SK-N-SH (cell line): ENCODE data around the gene KLK15. TPM values are rescaled to one million over a fixed set of nuclear protein-coding genes. Genes with fewer than 3 reads are reported as not detected.

Experiments
- CTCF ChIA-PET: fragments of 300-600, 350-600 bp; formaldehyde crosslinking; extraction: SDS; loops from one replicate; lab custom pipeline; 2021; lab: Yijun Ruan, JAX
- POLR2A ChIA-PET: fragments of 350-600 bp; sonication (Branson Sonifier 250); formaldehyde crosslinking; extraction: SDS; loops from one replicate; lab custom pipeline; 2020; ENCODE audit warnings: antibody characterized with exemption, inconsistent platforms; lab: Yijun Ruan, JAX
- DNase-seq: peaks from one replicate; pipeline ENCODE4 v3.0.0; 2012
- H2AFZ ChIP-seq: fragments of 200-600 bp; sonication (generic); 2 replicates; pipeline ENCODE4 v1.8.1; 2016; ENCODE audit warnings: antibody characterized with exemption, mild to moderate bottlenecking, low read depth
- H3F3A ChIP-seq: fragments of 200-600 bp; sonication (generic); replicated peaks from 2 replicates; pipeline ENCODE3; 2016; ENCODE audit warnings: antibody characterized with exemption, mild to moderate bottlenecking; ENCODE audit not compliant: insufficient read depth
- H3K27ac ChIP-seq, 2 experiments: fragments of 200-500 bp in 1 of 2; fragments of 200-600 bp in 1 of 2; sonication (Bioruptor generic) in 1 of 2; sonication (generic), shearing (Covaris generic) in 1 of 2; 2 replicates each; pipeline versions ENCODE4 v1.5.1 to v1.6.1; 2014 to 2016; ENCODE audit warnings: low read depth in 2 of 2, inconsistent platforms in 1 of 2, low read length in 1 of 2, mild to moderate bottlenecking in 1 of 2, mixed read lengths in 1 of 2
- H3K27me3 ChIP-seq: fragments of 200-600 bp; sonication (generic), shearing (Covaris generic); 2 replicates; pipeline ENCODE4 v1.6.1; 2016; ENCODE audit warnings: mixed run types; ENCODE audit not compliant: insufficient read depth
- H3K36me3 ChIP-seq, 2 experiments: fragments of 200-500 bp in 1 of 2; fragments of 200-600 bp in 1 of 2; sonication (Bioruptor generic) in 1 of 2; sonication (generic) in 1 of 2; replicated peaks in 1 of 2; 2 replicates each; pipeline versions ENCODE3 to v1.5.1; 2014 to 2016; ENCODE audit warnings: low read length in 1 of 2, mild to moderate bottlenecking in 1 of 2; ENCODE audit not compliant: insufficient read depth in 2 of 2, control insufficient read depth in 1 of 2
- H3K4me1 ChIP-seq, 2 experiments: fragments of 200-500 bp in 1 of 2; fragments of 200-600 bp in 1 of 2; sonication (Bioruptor generic) in 1 of 2; sonication (generic), shearing (Covaris generic) in 1 of 2; 2 replicates each; pipeline versions ENCODE4 v1.5.1 to v1.6.1; 2014 to 2016; ENCODE audit warnings: low read depth in 1 of 2, low read length in 1 of 2, mixed run types in 1 of 2; ENCODE audit not compliant: insufficient read depth in 2 of 2, control insufficient read depth in 1 of 2
- H3K4me2 ChIP-seq: fragments of 200-600 bp; sonication (generic), shearing (Covaris generic); 2 replicates; pipeline ENCODE4 v1.6.1; 2017; ENCODE audit warnings: mixed run types
- H3K4me3 ChIP-seq, 2 experiments: fragments of 200-500 bp in 1 of 2; fragments of 200-600 bp in 1 of 2; sonication (Bioruptor generic) in 1 of 2; sonication (generic), shearing (Covaris generic) in 1 of 2; 2 replicates each; pipeline versions ENCODE4 v1.5.1 to v1.8.1; 2014 to 2016; ENCODE audit warnings: low read depth in 2 of 2, inconsistent platforms in 1 of 2, low read length in 1 of 2, mild to moderate bottlenecking in 1 of 2, mixed read lengths in 1 of 2, moderate library complexity in 1 of 2
- H3K79me2 ChIP-seq: fragments of 200-600 bp; sonication (generic); 2 replicates; pipeline ENCODE4 v1.8.1; 2017; ENCODE audit warnings: mild to moderate bottlenecking; ENCODE audit not compliant: insufficient read depth
- H3K9ac ChIP-seq: fragments of 200-600 bp; sonication (generic); 2 replicates; pipeline ENCODE4 v1.6.1; 2017; ENCODE audit warnings: mixed run types
- H3K9me2 ChIP-seq: fragments of 200-600 bp; sonication (generic); 2 replicates; pipeline ENCODE4 v1.6.1; 2017; ENCODE audit warnings: mixed run types
- H3K9me3 ChIP-seq: fragments of 200-600 bp; sonication (generic); 2 replicates; pipeline ENCODE4 v1.6.1; 2017; ENCODE audit warnings: mixed run types, mild to moderate bottlenecking, moderate library complexity
- H4K20me1 ChIP-seq: fragments of 200-600 bp; sonication (generic); 2 replicates; pipeline ENCODE4 v1.6.1; 2017; ENCODE audit warnings: mild to moderate bottlenecking, mixed run types; ENCODE audit not compliant: insufficient read depth
- CHD2 ChIP-seq: fragments of 150-350 bp; IDR thresholded peaks from 2 replicates; pipeline ENCODE4 v1.6.1; 2018; ENCODE audit warnings: low read length; ENCODE audit not compliant: partially characterized antibody
- ELF1 ChIP-seq: IDR thresholded peaks from 2 replicates; pipeline ENCODE4 v1.4.0; 2012
- EZH2phosphoT487 ChIP-seq: fragments of 200-600 bp; sonication (generic); IDR thresholded peaks from 2 replicates; pipeline ENCODE4 v1.6.1; 2017; ENCODE audit warnings: low read depth, mixed run types, mild to moderate bottlenecking, antibody characterized with exemption, moderate library complexity, borderline replicate concordance
- GABPA ChIP-seq: IDR thresholded peaks from 2 replicates; pipeline ENCODE4 v1.4.0; 2012; ENCODE audit warnings: low read depth, mild to moderate bottlenecking
- JUND ChIP-seq: IDR thresholded peaks from 2 replicates; pipeline ENCODE4 v1.4.0; 2012
- MEF2A ChIP-seq: IDR thresholded peaks from 2 replicates; pipeline ENCODE4 v1.4.0; 2012; ENCODE audit warnings: low read depth, borderline replicate concordance
- MXI1 ChIP-seq: IDR thresholded peaks from 2 replicates; pipeline ENCODE4 v1.6.1; 2012; ENCODE audit warnings: mild to moderate bottlenecking, low read depth, low read length, improper control_type of control experiment
- PBX3 ChIP-seq: IDR thresholded peaks from 2 replicates; pipeline ENCODE4; 2012
- RFX5 ChIP-seq: IDR thresholded peaks from 2 replicates; pipeline ENCODE4 v1.6.1; 2012; ENCODE audit warnings: mild to moderate bottlenecking, improper control_type of control experiment, low read length
- RXRA ChIP-seq: IDR thresholded peaks from 2 replicates; pipeline ENCODE4 v1.4.0; 2012; ENCODE audit warnings: low read depth, mild to moderate bottlenecking, borderline replicate concordance
- SIN3A ChIP-seq: IDR thresholded peaks from 2 replicates; pipeline ENCODE4 v1.6.1; 2012; ENCODE audit warnings: low read depth, mild to moderate bottlenecking, low read length, moderate library complexity, borderline replicate concordance
- SMC3 ChIP-seq: IDR thresholded peaks from 2 replicates; pipeline ENCODE4 v1.6.1; 2012; ENCODE audit warnings: low read depth, low read length, improper control_type of control experiment
- USF1 ChIP-seq: IDR thresholded peaks from 2 replicates; pipeline ENCODE4 v1.4.0; 2012; ENCODE audit warnings: low read depth, borderline replicate concordance
- WGBS: methylation state at CpG from one replicate; pipeline ENCODE4 v1.1.6; 2017; ENCODE audit warnings: low lambda C conversion rate; 5-methylcytosine and 5-hydroxymethylcytosine counted together
- polyA plus RNA-seq, 3 experiments: library from polyadenylated mRNA; depleted of rRNA; stranded (reverse); fragments of >200 nt; gene quantifications; 2 replicates each; pipeline ENCODE4 v1.2.3, GENCODE V29; 2012

The KLK15 gene
- polyA plus RNA-seq, 1 of the 3 experiments (the other 2 are of a cell fraction): not detected

- ChIA-PET CTCF (no interaction called here), POLR2A (interaction anchor here (1.9 kb wide), 1 partner anchor 16 kb away, joined by 4 read pairs; no protein-coding TSS in a partner anchor)
- Histone ChIP-seq H3K27me3 (peaks cover 55% of the 10 kb centered on the region), H3K9me3 (no peaks in the 10 kb centered on the region), H3F3A (no peaks in the 10 kb centered on the region), H4K20me1 (no peaks in the 10 kb centered on the region), H3K4me3 (no peak overlapping the region), H2AFZ (no peak overlapping the region), H3K4me1 (peaks cover 0 to 5% of the 10 kb centered on the region in 2 experiments; a peak in 1 of 4 replicates), H3K9me2 (no peaks in the 10 kb centered on the region), H3K79me2 (no peaks in the 10 kb centered on the region), H3K36me3 (no peaks in the 10 kb centered on the region), H3K9ac (no peak overlapping the region), H3K27ac (no peak overlapping the region), H3K4me2 (no peak overlapping the region)
- no peak for DNase-seq
- no peak for TF ChIP-seq ELF1
- no peak for TF ChIP-seq SIN3A
- TF ChIP-seq EZH2phosphoT487: no peak
- no peak for TF ChIP-seq JUND
- TF ChIP-seq RXRA: no peak
- WGBS: 25% methylated on average over 14 of the region's 15 CpGs
Observed at GRCh38 chr19:50820086-50820485, 13.3 kb downstream of the KLK15 start.

- H3F3A ChIP-seq: no peaks in the 10 kb centered on the region
- POLR2A ChIA-PET: no interaction called here
- 35% methylated on average over 8 of the region's 8 CpGs for whole genome bisulfite sequencing
- no peaks in the 10 kb centered on the region for H3K9me3 ChIP-seq
- H4K20me1 ChIP-seq: no peaks in the 10 kb centered on the region
- no peaks in the 10 kb centered on the region for H3K36me3 ChIP-seq
- H3K4me3 ChIP-seq: no peak overlapping the region
- H3K27me3 ChIP-seq: peaks cover 55% of the 10 kb centered on the region
- H3K4me1 ChIP-seq: peaks cover 0 to 5% of the 10 kb centered on the region in 2 experiments; a peak in 1 of 4 replicates
- DNase-seq: no peak
- no peaks in the 10 kb centered on the region for H3K9me2 ChIP-seq
- H3K27ac ChIP-seq: no peak overlapping the region
- H3K79me2 ChIP-seq: no peaks in the 10 kb centered on the region
- H3K4me2 ChIP-seq: no peak overlapping the region
- no peak overlapping the region for H2AFZ ChIP-seq
- TF ChIP-seq PBX3 (no peak), RXRA (no peak), CHD2 (no peak), RFX5 (no peak), MEF2A (no peak), GABPA (no peak), SMC3 (no peak), JUND (no peak), USF1 (no peak), MXI1 (no peak)
- TF ChIP-seq, all 33 proteins: peak for 0
- no peak overlapping the region for H3K9ac ChIP-seq
- CTCF ChIA-PET: no interaction called here
Observed at GRCh38 chr19:50819636-50820035, 13.7 kb downstream of the KLK15 start.
